Measurements from ENCODE around the gene KIT. TPM values are rescaled to one million over a fixed set of nuclear protein-coding genes. Genes with fewer than 3 reads are reported as not detected.

Gene KIT
- total RNA-seq, 1 experiment from 2014 or later: not detected

GRCh38 chr4:54662901-54663585, 5.3 kb downstream of the KIT start:
- POLR2A ChIA-PET: no interaction called here
- peaks cover 0 to 15% of the 10 kb centered on the region in 2 experiments; a peak in 2 of 4 replicates for H3K4me1 ChIP-seq (ENCODE audit: control insufficient read depth in 1 of 2, insufficient read depth in 2 of 2, low read length in 2 of 2)
- no peaks in the 10 kb centered on the region for H3K36me3 ChIP-seq (ENCODE audit: control insufficient read depth in 1 of 2, insufficient read depth in 2 of 2, low read length in 2 of 2)
- no peak for ATAC-seq
- no TSS peak for BruUV-seq (replicated peaks)
- H3K9me2 ChIP-seq (ENCODE audit: insufficient read depth): no peaks in the 10 kb centered on the region
- no peaks in the 10 kb centered on the region for H4K20me1 ChIP-seq (ENCODE audit: insufficient read depth)
- H3K79me2 ChIP-seq (ENCODE audit: insufficient read depth, low read length): no peaks in the 10 kb centered on the region
- H3K27me3 ChIP-seq (ENCODE audit: insufficient read depth, low read length): peaks cover 11% of the 10 kb centered on the region; the same call in 1 of the 2 replicates
- intact Hi-C loops (cut with micrococcal nuclease): loop anchor here (1.0 to 10.0 kb wide), 2 partner anchors 39 to 338 kb away; no protein-coding TSS in a partner anchor
- no peak overlapping the region for H3K27ac ChIP-seq (ENCODE audit: low read depth, low read length)
- H3K4me2 ChIP-seq (ENCODE audit: low read length): no peak overlapping the region
- no peak for DNase-seq (ENCODE audit: low read depth, low spot score)
- no peaks in the 10 kb centered on the region for H3K9me3 ChIP-seq (ENCODE audit: control insufficient read depth in 1 of 2, insufficient read depth in 1 of 2, low read depth in 1 of 2, low read length in 2 of 2)
- TF ChIP-seq CBX3 (IDR thresholded peaks at IDR 0.05; ENCODE audit: low read depth) (no peak), FOSL1 (IDR thresholded peaks at IDR 0.05; ENCODE audit: low read depth) (no peak), ELF1 (IDR thresholded peaks at IDR 0.05; ENCODE audit: borderline replicate concordance, low read depth) (no peak), EZH2 (IDR thresholded peaks at IDR 0.05) (no peak), TCF7L2 (IDR thresholded peaks at IDR 0.05; ENCODE audit: borderline replicate concordance, extremely low read depth, insufficient read depth, insufficient read length) (no peak), ZNF274 (IDR thresholded peaks at IDR 0.05; ENCODE audit: low read depth, low read length) (no peak), RAD21 (IDR thresholded peaks at IDR 0.05; ENCODE audit: low read depth) (no peak), CEBPB (IDR thresholded peaks at IDR 0.05; ENCODE audit: low read depth) (no peak), MAX (IDR thresholded peaks at IDR 0.05) (no peak)
- TF ChIP-seq, protein P1, sequence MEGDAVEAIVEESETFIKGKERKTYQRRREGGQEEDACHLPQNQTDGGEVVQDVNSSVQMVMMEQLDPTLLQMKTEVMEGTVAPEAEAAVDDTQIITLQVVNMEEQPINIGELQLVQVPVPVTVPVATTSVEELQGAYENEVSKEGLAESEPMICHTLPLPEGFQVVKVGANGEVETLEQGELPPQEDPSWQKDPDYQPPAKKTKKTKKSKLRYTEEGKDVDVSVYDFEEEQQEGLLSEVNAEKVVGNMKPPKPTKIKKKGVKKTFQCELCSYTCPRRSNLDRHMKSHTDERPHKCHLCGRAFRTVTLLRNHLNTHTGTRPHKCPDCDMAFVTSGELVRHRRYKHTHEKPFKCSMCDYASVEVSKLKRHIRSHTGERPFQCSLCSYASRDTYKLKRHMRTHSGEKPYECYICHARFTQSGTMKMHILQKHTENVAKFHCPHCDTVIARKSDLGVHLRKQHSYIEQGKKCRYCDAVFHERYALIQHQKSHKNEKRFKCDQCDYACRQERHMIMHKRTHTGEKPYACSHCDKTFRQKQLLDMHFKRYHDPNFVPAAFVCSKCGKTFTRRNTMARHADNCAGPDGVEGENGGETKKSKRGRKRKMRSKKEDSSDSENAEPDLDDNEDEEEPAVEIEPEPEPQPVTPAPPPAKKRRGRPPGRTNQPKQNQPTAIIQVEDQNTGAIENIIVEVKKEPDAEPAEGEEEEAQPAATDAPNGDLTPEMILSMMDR (IDR thresholded peaks at IDR 0.05 in 2 of 3, conservative IDR thresholded peaks at IDR 0.05 in 1 of 3; ENCODE audit: borderline replicate concordance in 1 of 3, insufficient read depth in 1 of 3, low read depth in 2 of 3, low read length in 2 of 3): no peak
- TF ChIP-seq, protein P2, sequence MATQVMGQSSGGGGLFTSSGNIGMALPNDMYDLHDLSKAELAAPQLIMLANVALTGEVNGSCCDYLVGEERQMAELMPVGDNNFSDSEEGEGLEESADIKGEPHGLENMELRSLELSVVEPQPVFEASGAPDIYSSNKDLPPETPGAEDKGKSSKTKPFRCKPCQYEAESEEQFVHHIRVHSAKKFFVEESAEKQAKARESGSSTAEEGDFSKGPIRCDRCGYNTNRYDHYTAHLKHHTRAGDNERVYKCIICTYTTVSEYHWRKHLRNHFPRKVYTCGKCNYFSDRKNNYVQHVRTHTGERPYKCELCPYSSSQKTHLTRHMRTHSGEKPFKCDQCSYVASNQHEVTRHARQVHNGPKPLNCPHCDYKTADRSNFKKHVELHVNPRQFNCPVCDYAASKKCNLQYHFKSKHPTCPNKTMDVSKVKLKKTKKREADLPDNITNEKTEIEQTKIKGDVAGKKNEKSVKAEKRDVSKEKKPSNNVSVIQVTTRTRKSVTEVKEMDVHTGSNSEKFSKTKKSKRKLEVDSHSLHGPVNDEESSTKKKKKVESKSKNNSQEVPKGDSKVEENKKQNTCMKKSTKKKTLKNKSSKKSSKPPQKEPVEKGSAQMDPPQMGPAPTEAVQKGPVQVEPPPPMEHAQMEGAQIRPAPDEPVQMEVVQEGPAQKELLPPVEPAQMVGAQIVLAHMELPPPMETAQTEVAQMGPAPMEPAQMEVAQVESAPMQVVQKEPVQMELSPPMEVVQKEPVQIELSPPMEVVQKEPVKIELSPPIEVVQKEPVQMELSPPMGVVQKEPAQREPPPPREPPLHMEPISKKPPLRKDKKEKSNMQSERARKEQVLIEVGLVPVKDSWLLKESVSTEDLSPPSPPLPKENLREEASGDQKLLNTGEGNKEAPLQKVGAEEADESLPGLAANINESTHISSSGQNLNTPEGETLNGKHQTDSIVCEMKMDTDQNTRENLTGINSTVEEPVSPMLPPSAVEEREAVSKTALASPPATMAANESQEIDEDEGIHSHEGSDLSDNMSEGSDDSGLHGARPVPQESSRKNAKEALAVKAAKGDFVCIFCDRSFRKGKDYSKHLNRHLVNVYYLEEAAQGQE (IDR thresholded peaks at IDR 0.05; ENCODE audit: low read depth): no peak
- no peak overlapping the region for H2AFZ ChIP-seq (ENCODE audit: low read depth, low read length, poor library complexity, severe bottlenecking)
- H3K9ac ChIP-seq (ENCODE audit: low read length): no peak overlapping the region
- RAD21 ChIA-PET (ENCODE audit: low non-redundant PET in 1 of 2, low total read pairs in 2 of 2, uncharacterized antibody in 2 of 2, unreplicated experiment in 2 of 2): no interaction called here
- no peak overlapping the region for H3K4me3 ChIP-seq (replicated peaks in 1 of 2; ENCODE audit: low read depth in 1 of 2, low read length in 2 of 2)
- CTCF ChIA-PET: interaction anchor here (0.7 kb wide), 1 partner anchor 308 kb away, joined by 5 read pairs; no protein-coding TSS in a partner anchor

Data from HCT116 (cell line).